HG03159 (cell line): Measurements from ENCODE around the gene SCN8A.

ENCODE experiments used
- ATAC-seq: cut with Tn5 transposase; IDR thresholded peaks from one replicate; pipeline ENCODE4 v1.9.1; 2021; ENCODE audit warnings: mild to moderate bottlenecking, moderate library complexity; ENCODE audit not compliant: unreplicated experiment

Gene SCN8A

DNA sequence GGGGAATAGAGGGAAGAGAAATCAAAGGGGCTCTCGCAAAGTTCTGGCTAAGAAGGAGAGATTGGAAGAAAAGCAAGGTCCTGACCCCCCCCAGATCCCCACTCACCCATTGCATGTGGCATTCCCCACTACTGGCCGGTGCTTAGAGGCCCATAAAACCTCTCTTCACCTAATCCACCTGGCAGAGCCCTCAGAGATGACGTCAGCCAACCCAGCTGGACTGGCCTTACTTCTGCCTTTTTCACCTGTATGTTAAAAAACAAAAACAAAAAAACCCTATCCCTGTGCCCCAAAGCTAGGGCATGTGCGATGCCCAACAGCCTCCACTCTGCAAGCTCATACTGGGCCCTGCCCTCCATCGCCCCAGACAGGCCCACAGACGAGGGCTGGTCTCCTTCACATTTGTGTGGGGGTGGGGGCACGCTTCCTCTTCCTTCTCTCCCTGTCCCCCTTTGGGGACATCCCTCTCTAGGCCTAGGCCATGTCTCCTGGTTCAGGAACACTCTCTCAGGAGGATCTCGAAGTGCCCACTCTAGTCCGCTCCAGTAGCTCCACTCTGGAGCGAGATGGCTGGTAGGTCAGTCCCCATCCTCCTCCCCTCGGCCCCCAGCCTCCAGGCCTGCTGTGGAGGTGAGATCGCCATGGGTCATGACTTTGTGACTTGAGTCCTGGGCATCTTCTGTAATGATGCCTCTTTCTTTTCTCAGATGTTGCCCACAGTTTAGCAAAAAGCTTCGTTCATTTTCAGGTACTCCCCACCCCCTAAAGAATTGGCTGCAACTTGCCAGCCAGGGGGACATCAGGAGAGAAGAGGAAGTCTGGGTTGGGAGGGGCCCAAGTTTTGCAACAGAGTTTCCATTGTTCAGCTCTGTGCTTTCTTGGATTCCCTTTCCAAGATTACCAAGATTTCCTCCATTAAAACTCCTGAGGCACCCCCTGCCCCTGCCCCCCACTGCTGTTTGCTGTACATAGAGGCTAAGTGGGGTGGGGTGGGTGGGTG lies 220.5 kb downstream of the SCN8A start:
- no peak for ATAC-seq

DNA sequence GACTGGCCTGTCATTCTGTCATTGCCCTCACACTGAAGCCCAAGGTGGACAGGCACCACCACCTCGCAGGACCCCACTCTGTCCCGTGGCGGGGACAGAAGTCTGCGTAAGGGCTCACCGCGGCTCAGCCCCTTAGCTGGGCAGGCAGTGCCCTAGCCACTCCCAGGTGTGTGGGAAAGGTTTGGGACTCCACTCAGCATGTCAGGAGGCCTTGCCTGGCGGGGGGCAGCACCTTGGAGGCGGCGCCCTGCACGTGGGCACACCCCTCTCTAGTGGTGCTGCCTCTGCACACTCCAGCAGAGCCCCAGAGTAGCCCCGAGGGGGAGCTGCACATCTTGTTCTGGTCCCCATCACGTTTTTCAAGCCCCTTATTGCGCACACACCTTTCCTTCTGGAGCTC lies 221.8 kb downstream of the SCN8A start:
- ATAC-seq = no peak

DNA sequence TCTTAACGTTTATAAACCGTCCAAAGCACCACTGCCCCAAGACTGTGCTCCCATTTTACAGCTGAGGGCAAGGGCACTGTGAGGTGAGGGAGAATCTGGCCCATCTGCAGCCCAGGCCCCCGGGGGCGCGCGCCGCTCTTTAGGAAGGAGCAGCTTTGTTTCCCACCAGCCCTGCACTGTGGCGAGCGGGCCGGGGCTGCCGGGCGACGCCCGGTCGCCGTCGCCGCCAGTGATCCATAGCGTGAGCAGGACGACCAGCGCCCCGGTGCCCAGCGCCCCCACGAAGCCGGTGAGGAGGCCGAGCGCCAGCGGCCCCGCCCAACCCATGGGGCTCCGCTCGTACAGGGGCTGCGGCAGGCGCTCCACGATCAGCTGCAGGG lies 222.9 kb downstream of the SCN8A start:
- ATAC-seq = no peak

- no peak for ATAC-seq
Measured at GRCh38 chr12:51814311-51815088, 223.5 kb downstream of the SCN8A start.

DNA sequence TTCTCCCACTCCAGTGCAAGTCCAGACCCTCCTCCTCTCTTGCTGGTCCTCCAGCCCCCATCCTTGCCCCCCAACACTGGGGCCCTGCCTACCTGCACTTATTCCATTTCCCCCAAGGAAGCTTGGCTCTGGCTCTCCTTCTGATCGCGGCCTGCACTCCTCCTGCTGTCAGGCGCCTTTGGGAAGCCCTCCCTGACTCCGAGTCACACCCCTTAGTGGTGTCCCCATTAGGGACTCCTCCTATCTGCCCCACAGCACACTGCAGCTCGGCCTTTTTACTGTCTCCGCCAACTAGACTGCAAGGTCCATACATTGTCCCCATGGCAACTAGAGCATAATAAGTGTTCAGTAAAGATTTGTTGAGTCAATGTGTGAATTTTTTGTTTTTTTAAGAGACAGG lies 224.5 kb downstream of the SCN8A start:
- ATAC-seq = no peak

DNA sequence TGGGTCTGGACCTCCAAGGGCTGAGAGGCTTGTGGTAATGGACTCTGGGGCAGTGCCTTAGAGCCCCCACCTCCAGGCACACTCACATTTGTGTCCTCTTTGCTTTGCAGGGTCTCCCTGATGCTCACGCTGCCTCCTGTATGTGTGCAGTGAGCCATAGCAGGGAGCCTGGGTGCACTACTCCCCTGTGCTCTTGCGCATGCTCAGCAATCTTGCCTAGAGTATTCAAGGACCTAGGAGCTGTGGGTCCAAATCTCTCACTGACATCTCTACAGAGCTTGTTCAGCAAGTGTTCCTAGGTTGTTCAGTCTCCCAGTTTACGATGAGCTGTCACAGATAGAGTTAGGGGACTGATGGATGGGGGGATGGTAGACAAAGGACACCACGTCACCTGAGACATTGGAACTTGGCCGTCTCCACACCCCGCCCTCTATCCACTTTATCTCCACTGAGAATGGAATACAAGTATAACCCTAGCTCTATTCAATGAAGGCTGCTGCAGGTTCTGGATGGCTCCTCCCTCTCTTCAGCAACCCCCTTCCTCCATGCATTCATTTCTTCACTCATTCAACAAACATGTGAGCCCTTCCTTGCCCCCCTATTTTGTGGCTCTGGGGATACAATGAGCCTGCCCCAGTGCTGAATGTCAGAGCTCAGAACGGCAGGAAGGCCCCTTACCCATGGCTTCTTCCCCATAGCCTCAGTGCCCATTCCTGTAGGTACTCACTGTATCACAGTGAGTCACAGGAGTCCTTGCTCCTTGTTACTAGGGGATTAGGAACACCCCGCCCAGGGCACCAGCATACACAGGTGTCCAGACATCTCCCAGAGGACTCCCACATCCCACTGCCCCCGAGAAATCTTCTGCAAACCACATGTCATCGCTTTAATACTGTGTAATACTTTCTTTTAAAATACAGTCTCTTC lies 226.3 kb downstream of the SCN8A start:
- no peak for ATAC-seq

DNA sequence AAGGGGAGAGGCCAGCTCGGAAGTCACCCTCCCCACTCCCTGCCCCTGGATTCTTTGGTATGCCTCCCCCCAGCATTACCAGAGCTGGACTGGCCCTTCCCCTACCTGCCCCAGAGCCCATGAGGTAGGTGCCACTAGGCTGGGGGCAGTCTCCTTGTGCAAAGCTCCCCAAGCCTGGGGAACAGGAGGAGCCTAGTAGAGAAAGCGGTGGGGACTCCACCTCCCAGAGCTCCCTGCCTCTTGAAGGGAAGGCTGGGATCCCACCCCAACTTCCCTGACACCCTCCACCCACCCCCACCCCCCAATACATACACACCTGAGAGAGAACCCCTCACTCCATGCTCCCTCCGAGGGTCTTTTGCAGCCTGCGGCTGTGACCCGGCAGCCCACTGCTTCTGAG lies 227.1 kb downstream of the SCN8A start:
- no peak for ATAC-seq

GRCh38 chr12:51818566-51819300 lies 227.7 kb downstream of the SCN8A start:
- no peak for ATAC-seq

GRCh38 chr12:51819736-51820525 lies 228.9 kb downstream of the SCN8A start:
- ATAC-seq = no peak

- no peak for ATAC-seq
Measured at GRCh38 chr12:51820526-51821439, 229.8 kb downstream of the SCN8A start.

DNA sequence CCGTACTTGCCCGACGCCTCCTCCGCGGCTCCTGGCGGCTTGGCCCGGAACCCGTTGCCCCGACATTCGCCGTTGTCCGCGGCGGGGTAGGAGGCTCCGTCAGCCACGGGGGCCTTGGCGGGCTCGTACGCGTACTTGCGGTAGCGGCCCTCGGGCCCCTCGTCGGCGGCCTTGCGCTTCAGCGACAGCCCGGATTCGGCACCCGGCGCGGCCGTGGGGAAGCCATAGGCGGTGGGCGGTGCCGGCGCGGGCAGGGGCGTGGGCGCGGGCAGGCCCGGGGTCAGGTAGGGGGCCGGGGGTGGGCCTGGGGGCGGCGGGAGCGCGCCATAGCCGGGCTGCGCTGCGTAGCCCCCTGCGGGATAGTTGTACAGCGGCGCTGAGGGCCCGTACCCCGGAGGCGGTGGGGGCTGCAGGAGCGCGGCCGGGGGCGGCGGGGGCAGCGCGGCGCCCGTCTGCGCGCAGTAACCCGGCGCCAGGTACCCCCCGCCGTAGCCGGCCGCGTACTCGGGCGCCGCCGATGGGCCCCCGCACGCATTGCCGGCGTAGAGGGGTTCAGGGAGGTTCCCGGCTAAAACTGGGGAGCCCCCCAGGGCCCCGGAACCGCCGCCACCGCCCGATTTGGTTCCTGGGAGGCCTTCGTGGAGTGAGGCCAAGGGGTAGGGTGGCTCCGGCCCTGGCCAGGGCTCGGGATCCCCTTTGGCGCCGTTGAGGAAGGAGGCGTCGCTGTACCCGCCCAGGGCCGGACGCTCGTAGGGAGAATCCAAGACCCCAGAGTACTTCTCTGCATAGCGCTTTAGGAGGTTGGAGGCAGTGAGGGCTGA lies 230.6 kb downstream of the SCN8A start:
- no peak for ATAC-seq

GRCh38 chr12:51822261-51822616 lies 231.2 kb downstream of the SCN8A start:
- ATAC-seq = no peak

DNA sequence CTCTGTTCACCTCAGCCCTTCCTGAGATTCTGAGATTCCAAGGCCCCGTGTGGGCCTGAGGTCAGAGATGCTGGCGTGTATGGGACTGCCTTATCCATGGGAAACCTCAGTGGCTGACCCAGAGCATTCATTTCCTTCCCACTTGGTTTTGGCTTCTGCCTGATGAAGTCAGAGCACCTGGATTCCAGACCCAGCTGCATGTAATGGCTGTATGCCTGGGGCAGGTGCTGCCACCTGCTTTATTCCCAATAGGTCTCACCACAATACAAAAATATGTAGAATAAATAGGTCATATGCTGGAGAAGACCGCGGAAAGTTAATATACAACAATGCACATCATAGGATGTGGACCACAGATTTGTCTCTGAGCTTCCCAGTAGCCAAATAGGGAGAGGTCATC lies 231.9 kb downstream of the SCN8A start:
- ATAC-seq = no peak

- no peak for ATAC-seq
Measured at GRCh38 chr12:51823875-51824565, 233.0 kb downstream of the SCN8A start.

DNA sequence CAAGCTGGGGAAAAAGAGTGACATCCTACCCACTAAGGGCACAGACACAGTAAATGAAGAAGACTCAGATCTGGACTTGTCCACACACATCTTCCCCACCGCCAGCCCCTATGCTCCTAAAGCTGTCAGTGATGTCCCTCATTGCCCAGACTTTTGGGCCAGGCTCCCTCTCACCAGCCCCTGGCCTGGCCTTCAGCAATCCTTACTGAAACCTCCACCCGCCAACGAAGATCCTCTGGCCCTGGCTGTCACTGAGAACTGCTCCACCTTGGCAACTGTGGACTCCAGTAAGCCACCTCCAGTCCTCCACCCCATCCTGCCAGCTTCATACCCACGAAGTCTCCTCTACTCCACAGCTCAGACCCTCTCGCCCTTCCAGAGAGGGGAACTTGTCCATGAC lies 234.2 kb downstream of the SCN8A start:
- no peak for ATAC-seq

DNA sequence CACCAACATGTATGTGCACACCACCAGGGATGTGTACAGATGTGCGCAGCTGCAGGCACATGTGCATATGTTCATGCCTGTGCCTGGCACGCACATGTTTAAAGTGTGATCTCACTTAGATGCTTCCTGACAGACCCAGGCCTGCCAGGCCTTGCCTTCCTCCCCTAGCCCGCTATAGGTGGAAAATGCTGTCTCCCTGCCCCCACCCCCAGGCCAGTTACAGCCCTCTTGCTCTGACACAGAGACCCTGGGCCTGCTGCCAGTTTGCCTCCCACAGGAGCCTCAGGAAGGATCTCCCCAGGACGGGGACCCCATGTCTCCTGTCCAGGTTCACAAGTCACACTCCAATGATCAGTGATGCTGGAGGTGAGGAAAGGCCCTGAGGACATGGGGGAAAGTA lies 235.8 kb downstream of the SCN8A start:
- ATAC-seq = no peak
